ENCODE data around the gene TAF5L.

The TAF5L gene

DNA sequence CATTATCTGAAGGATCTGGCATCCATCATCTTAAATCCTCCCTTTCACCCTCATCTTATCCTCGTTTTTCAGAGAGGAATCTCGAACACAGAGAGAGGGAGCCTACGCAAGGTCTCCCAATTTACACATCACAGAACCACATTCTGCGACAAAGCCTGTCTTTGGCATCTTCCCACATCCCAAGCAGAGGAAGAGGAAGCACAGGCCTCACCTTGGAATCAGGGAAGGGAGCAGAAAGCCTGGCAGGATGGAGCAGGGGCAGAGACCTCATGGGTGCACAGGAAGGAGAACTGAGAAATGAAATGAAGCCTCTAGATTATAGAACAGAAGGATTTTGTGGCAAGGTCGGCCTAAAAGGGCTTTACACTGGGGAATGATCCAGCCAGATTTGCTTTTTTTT, 73.2 kb downstream of the TAF5L start:
- Mint-ChIP-seq H3K4me3 (no peak overlapping the region), H3K36me3 (no peaks in the 10 kb centered on the region), H3K4me1 (peaks cover 51% of the 10 kb centered on the region), H3K27me3 (no peaks in the 10 kb centered on the region), H3K27ac (no peak overlapping the region), H3K9me3 (no peaks in the 10 kb centered on the region)

DNA sequence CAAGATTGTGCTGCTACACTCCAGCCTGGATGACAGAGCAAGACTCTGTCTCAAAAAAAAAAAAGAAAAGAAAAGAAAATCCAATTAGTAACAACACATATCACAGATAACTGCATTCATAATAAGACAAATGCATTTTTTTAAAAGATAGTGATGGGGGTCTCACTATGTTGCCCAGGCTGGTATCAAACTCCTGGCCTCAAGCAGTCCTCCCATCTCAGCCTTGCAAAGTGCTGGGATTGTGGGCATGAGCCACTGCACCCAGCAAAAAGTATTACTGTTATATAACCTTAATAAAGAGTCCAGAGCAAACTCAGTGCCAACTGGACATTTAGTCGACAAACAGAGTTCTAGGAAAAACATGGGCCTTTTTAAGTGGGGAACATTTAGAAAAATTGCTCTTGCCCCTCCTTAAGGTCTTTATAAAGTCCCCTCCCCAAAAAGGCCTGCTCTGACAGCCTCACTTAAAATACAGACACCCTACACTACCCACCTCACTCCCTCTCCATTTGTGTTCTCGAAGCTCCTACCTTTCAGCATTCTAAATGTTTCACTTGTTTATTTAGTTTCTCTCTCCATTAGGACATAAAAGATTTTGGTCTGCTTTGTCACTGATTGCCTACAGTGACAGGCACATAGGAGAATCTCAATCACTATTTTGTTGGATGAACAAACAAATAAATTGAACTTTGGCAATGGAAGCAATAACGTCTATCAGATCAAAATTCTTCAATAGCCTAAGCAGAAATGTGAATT, 74.9 kb downstream of the TAF5L start:
- H3K4me3 Mint-ChIP-seq, result no peak overlapping the region
- no peaks in the 10 kb centered on the region for H3K27me3 Mint-ChIP-seq
- H3K27ac Mint-ChIP-seq, result no peak overlapping the region
- H3K4me1 Mint-ChIP-seq, result peaks cover 34% of the 10 kb centered on the region
- H3K9me3 Mint-ChIP-seq, result no peaks in the 10 kb centered on the region
- H3K36me3 Mint-ChIP-seq, result no peaks in the 10 kb centered on the region

DNA sequence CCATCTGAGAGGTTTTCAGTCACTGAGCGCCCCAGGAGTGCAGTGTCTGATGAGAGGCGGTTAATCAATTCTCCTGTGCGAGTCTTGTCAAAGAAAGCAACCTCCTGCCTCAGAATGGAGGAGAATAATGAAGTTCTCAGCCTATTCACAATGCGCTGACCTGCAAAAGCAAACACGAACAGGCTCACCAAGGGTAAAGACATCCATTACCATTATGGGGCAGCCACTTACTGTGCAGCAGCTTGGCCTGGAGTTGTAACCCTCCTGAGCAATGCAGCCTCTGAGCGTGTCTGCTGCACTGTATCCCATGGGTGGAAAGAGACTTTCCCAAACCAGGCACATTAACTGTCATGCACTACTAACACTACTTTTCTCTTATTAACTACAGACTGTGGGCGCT, 78.4 kb downstream of the TAF5L start:
- Mint-ChIP-seq H3K4me1 (peaks cover 21% of the 10 kb centered on the region), H3K9me3 (no peaks in the 10 kb centered on the region), H3K36me3 (peaks cover 12% of the 10 kb centered on the region), H3K4me3 (no peak overlapping the region), H3K27me3 (no peaks in the 10 kb centered on the region), H3K27ac (no peak overlapping the region)

DNA sequence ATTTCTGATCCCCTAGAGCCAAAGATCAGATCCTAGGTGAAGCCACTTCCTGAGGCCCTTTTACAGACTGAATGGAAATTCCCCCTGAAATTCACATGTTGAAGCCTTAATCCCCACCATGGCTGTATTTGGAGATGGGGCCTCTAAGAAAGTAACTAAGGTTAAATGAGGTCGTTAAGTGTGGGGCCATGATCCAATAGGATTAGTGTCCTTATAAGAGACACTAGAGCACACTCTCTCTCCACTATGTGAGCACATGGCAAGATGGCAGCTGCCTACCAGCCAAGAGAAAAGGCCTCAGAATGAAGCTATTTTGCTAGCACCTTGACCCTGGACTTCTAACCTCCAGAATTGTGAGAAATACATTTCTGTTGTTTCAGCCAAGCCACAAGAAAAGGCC, 81.3 kb downstream of the TAF5L start:
- H3K4me1 Mint-ChIP-seq, result peaks cover 21% of the 10 kb centered on the region
- H3K36me3 Mint-ChIP-seq, result peaks cover 18% of the 10 kb centered on the region
- no peaks in the 10 kb centered on the region for H3K27me3 Mint-ChIP-seq
- H3K27ac Mint-ChIP-seq, result no peak overlapping the region
- no peak overlapping the region for H3K4me3 Mint-ChIP-seq
- no peaks in the 10 kb centered on the region for H3K9me3 Mint-ChIP-seq
